ENCODE data around the gene OR10P1.
"Not testable (repeated sequence)": the region's sequence is repeated elsewhere in the genome, so short reads cannot be mapped to it uniquely, and the experiment has no call there.

Gene OR10P1

GRCh38 chr12:55636853-55637252, at the start of gene OR10P1:
TSS of gene OR10P1 (plus strand) at chr12:55636892. CDS start at chr12:55636892, 0 bp downstream.
- no peaks in the 10 kb centered on the region for H3K36me3 ChIP-seq (ENCODE audit: insufficient read depth, low read length)
- H3K9me3 ChIP-seq (ENCODE audit: low read length): no peaks in the 10 kb centered on the region
- H2AFZ ChIP-seq (ENCODE audit: low read depth, low read length): no peak within 1 kb of the TSS
- H3K27me3 ChIP-seq (ENCODE audit: insufficient read depth, low read length): no peaks in the 10 kb centered on the region
- no peak within 1 kb of the TSS for H3K4me3 ChIP-seq (ENCODE audit: low read length)
- H3K4me1 ChIP-seq (ENCODE audit: insufficient read depth, low read length): no peaks in the 10 kb centered on the region

- H2AFZ ChIP-seq (ENCODE audit: low read depth, low read length); H3K4me3 ChIP-seq (ENCODE audit: low read length); H3K4me1 ChIP-seq (ENCODE audit: insufficient read depth, low read length); H3K36me3 ChIP-seq (ENCODE audit: insufficient read depth, low read length); H3K9me3 ChIP-seq (ENCODE audit: low read length); H3K27me3 ChIP-seq (ENCODE audit: insufficient read depth, low read length): not testable (repeated sequence)
Observed at GRCh38 chr12:55590152-55590551, 46.5 kb upstream of the OR10P1 start.

GRCh38 chr12:55607821-55608594, 28.7 kb upstream of the OR10P1 start:
- Histone ChIP-seq H3K4me3 (ENCODE audit: low read length) (no peak overlapping the region), H3K9me3 (ENCODE audit: low read length) (no peaks in the 10 kb centered on the region), H2AFZ (ENCODE audit: low read depth, low read length) (peak overlapping the region; percentile 36)

GRCh38 chr12:55610598-55610997, 26.1 kb upstream of the OR10P1 start:
- Histone ChIP-seq H3K4me1 (ENCODE audit: insufficient read depth, low read length) (no peaks in the 10 kb centered on the region), H3K4me3 (ENCODE audit: low read length) (no peak overlapping the region), H3K36me3 (ENCODE audit: insufficient read depth, low read length) (no peaks in the 10 kb centered on the region), H3K9me3 (ENCODE audit: low read length) (no peaks in the 10 kb centered on the region), H3K27me3 (ENCODE audit: insufficient read depth, low read length) (no peaks in the 10 kb centered on the region), H2AFZ (ENCODE audit: low read depth, low read length) (no peak overlapping the region)

More at GRCh38 chr12:55607821-55608594, 28.7 kb upstream of the OR10P1 start:
- no peaks in the 10 kb centered on the region for H3K4me1 ChIP-seq (ENCODE audit: insufficient read depth, low read length)
- H3K36me3 ChIP-seq (ENCODE audit: insufficient read depth, low read length): no peaks in the 10 kb centered on the region
- H3K27me3 ChIP-seq (ENCODE audit: insufficient read depth, low read length): no peaks in the 10 kb centered on the region

GRCh38 chr12:55612646-55613045, 24.0 kb upstream of the OR10P1 start:
- Histone ChIP-seq H3K36me3 (ENCODE audit: insufficient read depth, low read length) (no peaks in the 10 kb centered on the region), H3K9me3 (ENCODE audit: low read length) (peaks cover 3% of the 10 kb centered on the region), H3K4me3 (ENCODE audit: low read length) (no peak overlapping the region), H2AFZ (ENCODE audit: low read depth, low read length) (no peak overlapping the region), H3K27me3 (ENCODE audit: insufficient read depth, low read length) (no peaks in the 10 kb centered on the region), H3K4me1 (ENCODE audit: insufficient read depth, low read length) (no peaks in the 10 kb centered on the region)

- Histone ChIP-seq H2AFZ (ENCODE audit: low read depth, low read length) (no peak overlapping the region), H3K9me3 (ENCODE audit: low read length) (peaks cover 3% of the 10 kb centered on the region), H3K4me1 (ENCODE audit: insufficient read depth, low read length) (no peaks in the 10 kb centered on the region), H3K4me3 (ENCODE audit: low read length) (no peak overlapping the region), H3K27me3 (ENCODE audit: insufficient read depth, low read length) (no peaks in the 10 kb centered on the region), H3K36me3 (ENCODE audit: insufficient read depth, low read length) (no peaks in the 10 kb centered on the region)
Observed at GRCh38 chr12:55614764-55615163, 21.9 kb upstream of the OR10P1 start.

- Histone ChIP-seq H3K36me3 (ENCODE audit: insufficient read depth, low read length) (no peaks in the 10 kb centered on the region), H3K9me3 (ENCODE audit: low read length) (peaks cover 3% of the 10 kb centered on the region), H2AFZ (ENCODE audit: low read depth, low read length) (no peak overlapping the region), H3K4me1 (ENCODE audit: insufficient read depth, low read length) (no peaks in the 10 kb centered on the region), H3K4me3 (ENCODE audit: low read length) (no peak overlapping the region), H3K27me3 (ENCODE audit: insufficient read depth, low read length) (no peaks in the 10 kb centered on the region)
Observed at GRCh38 chr12:55619354-55620138, 17.1 kb upstream of the OR10P1 start.

GRCh38 chr12:55624056-55624455, 12.6 kb upstream of the OR10P1 start:
- Histone ChIP-seq H3K4me3 (ENCODE audit: low read length) (no peak overlapping the region), H3K27me3 (ENCODE audit: insufficient read depth, low read length) (no peaks in the 10 kb centered on the region), H3K4me1 (ENCODE audit: insufficient read depth, low read length) (no peaks in the 10 kb centered on the region), H3K9me3 (ENCODE audit: low read length) (no peaks in the 10 kb centered on the region), H3K36me3 (ENCODE audit: insufficient read depth, low read length) (no peaks in the 10 kb centered on the region), H2AFZ (ENCODE audit: low read depth, low read length) (no peak overlapping the region)

GRCh38 chr12:55626154-55626553, 10.5 kb upstream of the OR10P1 start:
- Histone ChIP-seq H3K27me3 (ENCODE audit: insufficient read depth, low read length) (no peaks in the 10 kb centered on the region), H3K9me3 (ENCODE audit: low read length) (no peaks in the 10 kb centered on the region), H2AFZ (ENCODE audit: low read depth, low read length) (no peak overlapping the region), H3K36me3 (ENCODE audit: insufficient read depth, low read length) (no peaks in the 10 kb centered on the region), H3K4me3 (ENCODE audit: low read length) (no peak overlapping the region), H3K4me1 (ENCODE audit: insufficient read depth, low read length) (no peaks in the 10 kb centered on the region)

- no peaks in the 10 kb centered on the region for H3K36me3 ChIP-seq (ENCODE audit: insufficient read depth, low read length)
- H3K4me3 ChIP-seq (ENCODE audit: low read length): no peak overlapping the region
- H3K27me3 ChIP-seq (ENCODE audit: insufficient read depth, low read length): no peaks in the 10 kb centered on the region
Observed at GRCh38 chr12:55629058-55629841, 7.4 kb upstream of the OR10P1 start.

GRCh38 chr12:55631056-55631455, 5.6 kb upstream of the OR10P1 start:
- Histone ChIP-seq H3K36me3 (ENCODE audit: insufficient read depth, low read length) (no peaks in the 10 kb centered on the region), H3K27me3 (ENCODE audit: insufficient read depth, low read length) (no peaks in the 10 kb centered on the region), H3K4me3 (ENCODE audit: low read length) (no peak overlapping the region), H2AFZ (ENCODE audit: low read depth, low read length) (no peak overlapping the region), H3K9me3 (ENCODE audit: low read length) (no peaks in the 10 kb centered on the region), H3K4me1 (ENCODE audit: insufficient read depth, low read length) (no peaks in the 10 kb centered on the region)

More at GRCh38 chr12:55629058-55629841, 7.4 kb upstream of the OR10P1 start:
- Histone ChIP-seq H2AFZ (ENCODE audit: low read depth, low read length) (no peak overlapping the region), H3K9me3 (ENCODE audit: low read length) (no peaks in the 10 kb centered on the region), H3K4me1 (ENCODE audit: insufficient read depth, low read length) (no peaks in the 10 kb centered on the region)

- Histone ChIP-seq H3K27me3 (ENCODE audit: insufficient read depth, low read length) (no peaks in the 10 kb centered on the region), H2AFZ (ENCODE audit: low read depth, low read length) (no peak overlapping the region), H3K9me3 (ENCODE audit: low read length) (no peaks in the 10 kb centered on the region), H3K4me1 (ENCODE audit: insufficient read depth, low read length) (no peaks in the 10 kb centered on the region), H3K36me3 (ENCODE audit: insufficient read depth, low read length) (no peaks in the 10 kb centered on the region), H3K4me3 (ENCODE audit: low read length) (no peak overlapping the region)
Observed at GRCh38 chr12:55631733-55632132, 5.0 kb upstream of the OR10P1 start.

- Histone ChIP-seq H2AFZ (ENCODE audit: low read depth, low read length) (no peak overlapping the region), H3K9me3 (ENCODE audit: low read length) (no peaks in the 10 kb centered on the region), H3K4me3 (ENCODE audit: low read length) (no peak overlapping the region), H3K36me3 (ENCODE audit: insufficient read depth, low read length) (no peaks in the 10 kb centered on the region), H3K27me3 (ENCODE audit: insufficient read depth, low read length) (no peaks in the 10 kb centered on the region), H3K4me1 (ENCODE audit: insufficient read depth, low read length) (no peaks in the 10 kb centered on the region)
Observed at GRCh38 chr12:55633151-55633550, 3.5 kb upstream of the OR10P1 start.
